BE2C (cell line): Measurements from ENCODE around the gene KCNJ1.

Experiments used
- DNase-seq: peaks from one replicate; pipeline ENCODE4 v3.0.0-alpha.2; 2020
- H3K27me3 ChIP-seq: fragments of 250-450 bp; sonication (Bioruptor Pico); 2 replicates; pipeline ENCODE4 v1.5.1; 2020; ENCODE audit warnings: mild to moderate bottlenecking
- H3K36me3 ChIP-seq: fragments of 250-450 bp; sonication (Bioruptor Pico); 2 replicates; pipeline ENCODE4 v1.5.1; 2020; ENCODE audit warnings: mild to moderate bottlenecking
- H3K4me1 ChIP-seq: fragments of 250-450 bp; sonication (Bioruptor Pico); 2 replicates; pipeline ENCODE4 v1.5.1; 2020
- H3K4me3 ChIP-seq: 2 replicates; pipeline ENCODE4 v1.5.1; 2011; ENCODE audit warnings: low read depth, low read length
- H3K9me3 ChIP-seq: fragments of 250-450 bp; sonication (Bioruptor Pico); 2 replicates; pipeline ENCODE4 v1.5.1; 2020
- CTCF ChIP-seq: IDR thresholded peaks from 2 replicates; pipeline ENCODE4 v1.5.1; 2012; ENCODE audit warnings: mild to moderate bottlenecking, low read depth, low read length

The KCNJ1 gene

GRCh38 chr11:128872594-128872993 is 5.5 kb upstream of the KCNJ1 start:
- no peaks in the 10 kb centered on the region for H3K4me1 ChIP-seq
- no peak for DNase-seq
- TF ChIP-seq CTCF: no peak
- H3K36me3 ChIP-seq: no peaks in the 10 kb centered on the region
- peaks cover 12% of the 10 kb centered on the region for H3K27me3 ChIP-seq
- H3K9me3 ChIP-seq: no peaks in the 10 kb centered on the region
- no peak overlapping the region for H3K4me3 ChIP-seq

- no peaks in the 10 kb centered on the region for H3K9me3 ChIP-seq
- H3K27me3 ChIP-seq: peaks cover 12% of the 10 kb centered on the region
- H3K4me3 ChIP-seq: no peak overlapping the region
- DNase-seq: no peak
- TF ChIP-seq CTCF: no peak
- no peaks in the 10 kb centered on the region for H3K36me3 ChIP-seq
- H3K4me1 ChIP-seq: no peaks in the 10 kb centered on the region
Measured at GRCh38 chr11:128872094-128872493, 5.0 kb upstream of the KCNJ1 start.

- no peak for TF ChIP-seq CTCF
- Histone ChIP-seq H3K4me1 (no peaks in the 10 kb centered on the region), H3K4me3 (no peak overlapping the region), H3K27me3 (peaks cover 7% of the 10 kb centered on the region), H3K9me3 (no peaks in the 10 kb centered on the region), H3K36me3 (no peaks in the 10 kb centered on the region)
- DNase-seq: no peak
Measured at GRCh38 chr11:128871168-128871610, 4.1 kb upstream of the KCNJ1 start.

GRCh38 chr11:128868841-128869671 is 2.0 kb upstream of the KCNJ1 start:
- no peak for DNase-seq
- TF ChIP-seq CTCF: no peak

GRCh38 chr11:128865490-128865889 is 1.6 kb downstream of the KCNJ1 start:
- no peak for DNase-seq
- TF ChIP-seq CTCF: no peak
- no peaks in the 10 kb centered on the region for H3K9me3 ChIP-seq
- no peaks in the 10 kb centered on the region for H3K36me3 ChIP-seq
- no peaks in the 10 kb centered on the region for H3K4me1 ChIP-seq
- H3K4me3 ChIP-seq: no peak overlapping the region
- peaks cover 4% of the 10 kb centered on the region for H3K27me3 ChIP-seq

More at GRCh38 chr11:128868841-128869671, 2.0 kb upstream of the KCNJ1 start:
- H3K36me3 ChIP-seq: no peaks in the 10 kb centered on the region
- H3K4me1 ChIP-seq: no peaks in the 10 kb centered on the region
- 0 out of 2 replicates have a peak, but pooled peaks cover 3% of the 10 kb centered on the region for H3K27me3 ChIP-seq
- H3K9me3 ChIP-seq: no peaks in the 10 kb centered on the region
- no peak overlapping the region for H3K4me3 ChIP-seq

GRCh38 chr11:128862908-128863660 is 4.0 kb downstream of the KCNJ1 start:
- Histone ChIP-seq H3K27me3 (peaks cover 4% of the 10 kb centered on the region), H3K4me3 (no peak overlapping the region), H3K9me3 (no peaks in the 10 kb centered on the region), H3K4me1 (no peaks in the 10 kb centered on the region), H3K36me3 (no peaks in the 10 kb centered on the region)
- DNase-seq: no peak
- TF ChIP-seq CTCF: no peak
